GM23338 (cell line): ENCODE results near the gene DEUP1. TPM values are rescaled to one million over a fixed set of nuclear protein-coding genes. Genes with fewer than 3 reads are reported as not detected.

Experiments
- ATAC-seq: fragments of 200-7000 bp; cut with Tn5 transposase; 3 replicates; pipeline ENCODE4 v1.9.1; 2020
- DNase-seq: peaks from one replicate; pipeline ENCODE4 v3.0.0-alpha.2; 2015; ENCODE audit warnings: low spot score
- H2AFZ ChIP-seq: fragments of 200-600 bp; sonication (generic); 2 replicates; pipeline ENCODE4 v1.8.0; 2016; ENCODE audit warnings: antibody characterized with exemption, mild to moderate bottlenecking, moderate library complexity
- H3F3A ChIP-seq: fragments of 200-600 bp; sonication (generic); replicated peaks from 2 replicates; pipeline ENCODE4 v1.8.0; 2017; ENCODE audit warnings: antibody characterized with exemption, mixed run types, low read depth
- H3K27ac ChIP-seq: fragments of 200-600 bp; sonication (generic); 2 replicates; pipeline ENCODE4 v1.6.1; 2016; ENCODE audit warnings: low read depth
- H3K27me3 ChIP-seq: fragments of 200-600 bp; sonication (generic); 2 replicates; pipeline ENCODE4 v1.8.0; 2016; ENCODE audit warnings: mild to moderate bottlenecking, mixed run types, moderate library complexity; ENCODE audit not compliant: insufficient read depth
- H3K36me3 ChIP-seq: fragments of 200-600 bp; sonication (generic); 2 replicates; pipeline ENCODE4 v1.8.0; 2016; ENCODE audit warnings: mild to moderate bottlenecking; ENCODE audit not compliant: insufficient read depth
- H3K4me1 ChIP-seq: fragments of 200-600 bp; sonication (generic); 2 replicates; pipeline ENCODE4 v1.8.0; 2016; ENCODE audit warnings: mild to moderate bottlenecking, moderate library complexity; ENCODE audit not compliant: insufficient read depth
- H3K4me2 ChIP-seq: fragments of 200-600 bp; sonication (generic); 2 replicates; pipeline ENCODE4 v1.7.1; 2017; ENCODE audit warnings: mixed run types
- H3K4me3 ChIP-seq: fragments of 200-600 bp; sonication (generic); 2 replicates; pipeline ENCODE4 v1.6.1; 2016; ENCODE audit warnings: mixed run types
- H3K79me2 ChIP-seq: fragments of 200-600 bp; sonication (generic); replicated peaks from 2 replicates; pipeline ENCODE4 v1.8.0; 2017; ENCODE audit warnings: mild to moderate bottlenecking; ENCODE audit not compliant: insufficient read depth
- H3K9me2 ChIP-seq: fragments of 200-600 bp; sonication (generic); 2 replicates; pipeline ENCODE4 v1.8.0; 2017; ENCODE audit not compliant: insufficient read depth
- H4K20me1 ChIP-seq: fragments of 200-600 bp; sonication (generic); replicated peaks from 2 replicates; pipeline ENCODE4 v1.8.0; 2017; ENCODE audit warnings: mild to moderate bottlenecking; ENCODE audit not compliant: insufficient read depth
- H3K27ac Mint-ChIP-seq: 2 replicates; pipeline ENCODE4 v1.8.0; 2020; ENCODE audit warnings: inconsistent platforms, mild to moderate bottlenecking, moderate library complexity, mixed read lengths
- H3K27me3 Mint-ChIP-seq: 3 replicates; pipeline ENCODE4 v1.8.0; 2022; ENCODE audit warnings: low read depth, mild to moderate bottlenecking, moderate library complexity, mixed read lengths, inconsistent platforms; ENCODE audit not compliant: insufficient read depth, poor library complexity
- H3K36me3 Mint-ChIP-seq: 3 replicates; pipeline ENCODE4 v1.8.0; 2021; ENCODE audit warnings: low read depth, mild to moderate bottlenecking, inconsistent platforms, moderate library complexity, mixed read lengths
- H3K4me1 Mint-ChIP-seq: 3 replicates; pipeline ENCODE4 v1.8.0; 2020; ENCODE audit warnings: mild to moderate bottlenecking, inconsistent platforms, mixed read lengths
- H3K4me3 Mint-ChIP-seq: 3 replicates; pipeline ENCODE4 v1.8.0; 2021; ENCODE audit warnings: moderate library complexity, mild to moderate bottlenecking, inconsistent platforms, mixed read lengths
- H3K9me3 Mint-ChIP-seq: 3 replicates; pipeline ENCODE4 v1.8.0; 2020; ENCODE audit warnings: moderate library complexity, mild to moderate bottlenecking, inconsistent platforms, mixed read lengths
- CTCF ChIP-seq, 2 experiments: fragments of 200-600 bp in 1 of 2; sonication (generic) in 1 of 2; conservative IDR thresholded peaks; 2 replicates each; pipeline versions ENCODE4 v1.5.1 to v1.6.1; 2016 to 2017; ENCODE audit warnings: antibody characterized with exemption in 2 of 2, low read depth in 2 of 2, mild to moderate bottlenecking in 2 of 2, moderate library complexity in 1 of 2
- EZH2 ChIP-seq: fragments of 200-600 bp; sonication (generic); IDR thresholded peaks from one replicate; pipeline ENCODE4 v1.8.0; 2017; ENCODE audit warnings: antibody characterized with exemption, mild to moderate bottlenecking, low read depth; ENCODE audit not compliant: unreplicated experiment
- EZH2phosphoT487 ChIP-seq: fragments of 200-600 bp; sonication (generic); IDR thresholded peaks from one replicate; pipeline ENCODE4 v1.8.1; 2018; ENCODE audit warnings: antibody characterized with exemption; ENCODE audit not compliant: unreplicated experiment
- JUNB ChIP-seq: IDR thresholded peaks from one replicate; pipeline ENCODE4 v1.6.1; 2016; ENCODE audit warnings: antibody characterized with exemption; ENCODE audit not compliant: unreplicated experiment
- ZNF331 ChIP-seq: fragments of 250-450 bp; sonication (Bioruptor Pico); IDR thresholded peaks from 2 replicates; pipeline ENCODE4 v1.5.0; 2020; ENCODE audit warnings: low read depth, mild to moderate bottlenecking, moderate library complexity
- polyA plus RNA-seq: library from polyadenylated mRNA; unstranded; fragments of >200 nt; fragmentation: Nextera tagmentation; extraction: Ambion mirVana; gene quantifications from 2 replicates; pipeline ENCODE4 v1.2.1, GENCODE V29; 2016
- total RNA-seq: library from RNA; depleted of rRNA; stranded (reverse); fragments of >200 nt; shearing (Covaris generic); gene quantifications from 2 replicates; pipeline ENCODE4 v1.2.3, GENCODE V29; 2014
- TF ChIP-seq, protein P1 (sequence below): fragments of 250-450 bp; sonication (Bioruptor Pico); IDR thresholded peaks from 2 replicates; pipeline ENCODE4 v1.5.0; 2020; ENCODE audit warnings: mild to moderate bottlenecking, moderate library complexity
- TF ChIP-seq, protein P2 (sequence below): IDR thresholded peaks from one replicate; pipeline ENCODE4 v1.6.1; 2018; ENCODE audit warnings: antibody characterized with exemption; ENCODE audit not compliant: unreplicated experiment

The DEUP1 gene
- total and polyA plus RNA-seq, 2 experiments from 2014 or later, result 0.63 to 1.7 TPM

DNA sequence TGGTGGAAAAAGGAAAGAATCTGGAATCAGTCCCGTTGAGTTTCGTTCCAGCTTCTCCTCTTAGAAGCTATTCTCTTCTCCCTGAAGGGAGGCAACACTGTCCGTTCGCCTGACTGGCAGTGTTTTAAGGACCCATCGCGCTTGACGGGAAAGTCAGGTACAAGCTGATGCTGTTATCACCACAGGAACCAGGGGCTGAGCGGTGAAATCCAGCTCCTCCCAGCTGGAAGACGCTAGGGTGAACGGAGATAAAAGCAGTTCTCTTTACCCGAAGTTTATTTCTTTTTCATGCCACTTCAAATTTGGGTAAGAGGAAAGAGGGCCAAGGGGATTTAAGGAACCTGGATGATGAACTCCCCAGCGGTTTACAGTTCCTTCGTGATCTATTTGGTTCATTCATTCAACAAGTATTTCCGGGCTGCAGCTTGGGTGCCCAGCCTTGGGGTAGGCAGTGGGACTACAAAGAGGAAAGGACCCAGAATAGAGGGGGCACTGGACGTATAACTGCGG lies 551 bp upstream of the DEUP1 start (continued):
- TF ChIP-seq, protein P1, sequence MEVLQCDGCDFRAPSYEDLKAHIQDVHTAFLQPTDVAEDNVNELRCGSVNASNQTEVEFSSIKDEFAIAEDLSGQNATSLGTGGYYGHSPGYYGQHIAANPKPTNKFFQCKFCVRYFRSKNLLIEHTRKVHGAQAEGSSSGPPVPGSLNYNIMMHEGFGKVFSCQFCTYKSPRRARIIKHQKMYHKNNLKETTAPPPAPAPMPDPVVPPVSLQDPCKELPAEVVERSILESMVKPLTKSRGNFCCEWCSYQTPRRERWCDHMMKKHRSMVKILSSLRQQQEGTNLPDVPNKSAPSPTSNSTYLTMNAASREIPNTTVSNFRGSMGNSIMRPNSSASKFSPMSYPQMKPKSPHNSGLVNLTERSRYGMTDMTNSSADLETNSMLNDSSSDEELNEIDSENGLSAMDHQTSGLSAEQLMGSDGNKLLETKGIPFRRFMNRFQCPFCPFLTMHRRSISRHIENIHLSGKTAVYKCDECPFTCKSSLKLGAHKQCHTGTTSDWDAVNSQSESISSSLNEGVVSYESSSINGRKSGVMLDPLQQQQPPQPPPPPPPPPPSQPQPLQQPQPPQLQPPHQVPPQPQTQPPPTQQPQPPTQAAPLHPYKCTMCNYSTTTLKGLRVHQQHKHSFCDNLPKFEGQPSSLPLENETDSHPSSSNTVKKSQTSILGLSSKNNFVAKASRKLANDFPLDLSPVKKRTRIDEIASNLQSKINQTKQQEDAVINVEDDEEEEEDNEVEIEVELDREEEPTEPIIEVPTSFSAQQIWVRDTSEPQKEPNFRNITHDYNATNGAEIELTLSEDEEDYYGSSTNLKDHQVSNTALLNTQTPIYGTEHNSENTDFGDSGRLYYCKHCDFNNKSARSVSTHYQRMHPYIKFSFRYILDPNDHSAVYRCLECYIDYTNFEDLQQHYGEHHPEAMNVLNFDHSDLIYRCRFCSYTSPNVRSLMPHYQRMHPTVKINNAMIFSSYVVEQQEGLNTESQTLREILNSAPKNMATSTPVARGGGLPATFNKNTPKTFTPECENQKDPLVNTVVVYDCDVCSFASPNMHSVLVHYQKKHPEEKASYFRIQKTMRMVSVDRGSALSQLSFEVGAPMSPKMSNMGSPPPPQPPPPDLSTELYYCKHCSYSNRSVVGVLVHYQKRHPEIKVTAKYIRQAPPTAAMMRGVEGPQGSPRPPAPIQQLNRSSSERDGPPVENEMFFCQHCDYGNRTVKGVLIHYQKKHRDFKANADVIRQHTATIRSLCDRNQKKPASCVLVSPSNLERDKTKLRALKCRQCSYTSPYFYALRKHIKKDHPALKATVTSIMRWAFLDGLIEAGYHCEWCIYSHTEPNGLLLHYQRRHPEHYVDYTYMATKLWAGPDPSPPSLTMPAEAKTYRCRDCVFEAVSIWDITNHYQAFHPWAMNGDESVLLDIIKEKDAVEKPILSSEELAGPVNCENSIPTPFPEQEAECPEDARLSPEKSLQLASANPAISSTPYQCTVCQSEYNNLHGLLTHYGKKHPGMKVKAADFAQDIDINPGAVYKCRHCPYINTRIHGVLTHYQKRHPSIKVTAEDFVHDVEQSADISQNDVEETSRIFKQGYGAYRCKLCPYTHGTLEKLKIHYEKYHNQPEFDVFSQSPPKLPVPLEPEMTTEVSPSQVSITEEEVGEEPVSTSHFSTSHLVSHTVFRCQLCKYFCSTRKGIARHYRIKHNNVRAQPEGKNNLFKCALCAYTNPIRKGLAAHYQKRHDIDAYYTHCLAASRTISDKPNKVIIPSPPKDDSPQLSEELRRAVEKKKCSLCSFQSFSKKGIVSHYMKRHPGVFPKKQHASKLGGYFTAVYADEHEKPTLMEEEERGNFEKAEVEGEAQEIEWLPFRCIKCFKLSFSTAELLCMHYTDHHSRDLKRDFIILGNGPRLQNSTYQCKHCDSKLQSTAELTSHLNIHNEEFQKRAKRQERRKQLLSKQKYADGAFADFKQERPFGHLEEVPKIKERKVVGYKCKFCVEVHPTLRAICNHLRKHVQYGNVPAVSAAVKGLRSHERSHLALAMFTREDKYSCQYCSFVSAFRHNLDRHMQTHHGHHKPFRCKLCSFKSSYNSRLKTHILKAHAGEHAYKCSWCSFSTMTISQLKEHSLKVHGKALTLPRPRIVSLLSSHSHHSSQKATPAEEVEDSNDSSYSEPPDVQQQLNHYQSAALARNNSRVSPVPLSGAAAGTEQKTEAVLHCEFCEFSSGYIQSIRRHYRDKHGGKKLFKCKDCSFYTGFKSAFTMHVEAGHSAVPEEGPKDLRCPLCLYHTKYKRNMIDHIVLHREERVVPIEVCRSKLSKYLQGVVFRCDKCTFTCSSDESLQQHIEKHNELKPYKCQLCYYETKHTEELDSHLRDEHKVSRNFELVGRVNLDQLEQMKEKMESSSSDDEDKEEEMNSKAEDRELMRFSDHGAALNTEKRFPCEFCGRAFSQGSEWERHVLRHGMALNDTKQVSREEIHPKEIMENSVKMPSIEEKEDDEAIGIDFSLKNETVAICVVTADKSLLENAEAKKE, result no peak

DNA sequence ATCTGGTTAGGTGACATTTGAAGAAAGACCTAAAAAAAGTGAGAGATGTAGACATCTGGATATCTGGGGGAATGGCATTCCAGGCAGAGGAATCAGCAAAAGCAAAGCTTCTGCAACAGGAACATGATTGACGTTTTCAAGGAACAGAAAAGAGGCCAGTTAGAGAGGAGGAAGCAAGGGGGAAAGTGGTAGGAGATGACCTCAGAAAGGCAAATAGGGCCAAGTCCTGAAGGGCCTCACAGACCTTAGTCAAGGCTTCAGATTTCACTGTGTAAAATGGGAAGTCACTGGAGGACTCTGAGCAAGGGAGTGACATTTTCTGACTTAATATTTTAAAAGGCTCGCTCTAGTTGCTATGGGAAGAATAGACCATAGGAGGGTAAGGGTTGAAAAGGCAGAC lies 9.7 kb downstream of the DEUP1 start:
- H3K27ac ChIP-seq, result no peak overlapping the region
- Mint-ChIP-seq H3K27me3 (no peaks in the 10 kb centered on the region), H3K36me3 (no peaks in the 10 kb centered on the region), H3K9me3 (no peaks in the 10 kb centered on the region), H3K27ac (no peak overlapping the region), H3K4me3 (no peak overlapping the region), H3K4me1 (peaks cover 2% of the 10 kb centered on the region; the same call in 1 of the 3 replicates)
- no peaks in the 10 kb centered on the region for H3K4me1 ChIP-seq
- H2AFZ ChIP-seq, result no peak overlapping the region
- H3K9me2 ChIP-seq, result no peaks in the 10 kb centered on the region
- no peaks in the 10 kb centered on the region for H4K20me1 ChIP-seq
- no peak overlapping the region for H3K4me2 ChIP-seq
- H3F3A ChIP-seq, result no peaks in the 10 kb centered on the region
- no peak for DNase-seq
- no peaks in the 10 kb centered on the region for H3K36me3 ChIP-seq
- no peak for ATAC-seq
- no peak for TF ChIP-seq EZH2
- no peaks in the 10 kb centered on the region for H3K27me3 ChIP-seq
- H3K79me2 ChIP-seq, result no peaks in the 10 kb centered on the region
- H3K4me3 ChIP-seq, result no peak overlapping the region

GRCh38 chr11:93344855-93345333 lies 14.4 kb downstream of the DEUP1 start:
- H3K27ac Mint-ChIP-seq, result no peak overlapping the region
- peaks cover 24% of the 10 kb centered on the region for H3K4me1 Mint-ChIP-seq
- H3K79me2 ChIP-seq, result no peaks in the 10 kb centered on the region
- no peaks in the 10 kb centered on the region for H3K36me3 ChIP-seq
- ATAC-seq (no peak), DNase-seq (no peak)
- H2AFZ ChIP-seq, result no peak overlapping the region
- H4K20me1 ChIP-seq, result no peaks in the 10 kb centered on the region
- no peak overlapping the region for H3K4me2 ChIP-seq
- no peaks in the 10 kb centered on the region for H3K9me2 ChIP-seq
- peaks cover 24% of the 10 kb centered on the region for H3K4me1 ChIP-seq
- H3K27ac ChIP-seq, result no peak overlapping the region
- H3K27me3 ChIP-seq, result no peaks in the 10 kb centered on the region
- H3K9me3 Mint-ChIP-seq, result no peaks in the 10 kb centered on the region
- H3K27me3 Mint-ChIP-seq, result no peaks in the 10 kb centered on the region
- H3K36me3 Mint-ChIP-seq, result peaks cover 4% of the 10 kb centered on the region
- no peaks in the 10 kb centered on the region for H3F3A ChIP-seq
- no peak overlapping the region for H3K4me3 ChIP-seq
- H3K4me3 Mint-ChIP-seq, result no peak overlapping the region
- TF ChIP-seq EZH2 (no peak), EZH2phosphoT487 (no peak), JUNB (no peak), CTCF (conservative IDR thresholded peaks at IDR 0.05; ENCODE audit: low read depth in 2 of 2) (no peak), ZNF331 (CRISPR knock-in tag) (no peak)
- TF ChIP-seq, protein P2, sequence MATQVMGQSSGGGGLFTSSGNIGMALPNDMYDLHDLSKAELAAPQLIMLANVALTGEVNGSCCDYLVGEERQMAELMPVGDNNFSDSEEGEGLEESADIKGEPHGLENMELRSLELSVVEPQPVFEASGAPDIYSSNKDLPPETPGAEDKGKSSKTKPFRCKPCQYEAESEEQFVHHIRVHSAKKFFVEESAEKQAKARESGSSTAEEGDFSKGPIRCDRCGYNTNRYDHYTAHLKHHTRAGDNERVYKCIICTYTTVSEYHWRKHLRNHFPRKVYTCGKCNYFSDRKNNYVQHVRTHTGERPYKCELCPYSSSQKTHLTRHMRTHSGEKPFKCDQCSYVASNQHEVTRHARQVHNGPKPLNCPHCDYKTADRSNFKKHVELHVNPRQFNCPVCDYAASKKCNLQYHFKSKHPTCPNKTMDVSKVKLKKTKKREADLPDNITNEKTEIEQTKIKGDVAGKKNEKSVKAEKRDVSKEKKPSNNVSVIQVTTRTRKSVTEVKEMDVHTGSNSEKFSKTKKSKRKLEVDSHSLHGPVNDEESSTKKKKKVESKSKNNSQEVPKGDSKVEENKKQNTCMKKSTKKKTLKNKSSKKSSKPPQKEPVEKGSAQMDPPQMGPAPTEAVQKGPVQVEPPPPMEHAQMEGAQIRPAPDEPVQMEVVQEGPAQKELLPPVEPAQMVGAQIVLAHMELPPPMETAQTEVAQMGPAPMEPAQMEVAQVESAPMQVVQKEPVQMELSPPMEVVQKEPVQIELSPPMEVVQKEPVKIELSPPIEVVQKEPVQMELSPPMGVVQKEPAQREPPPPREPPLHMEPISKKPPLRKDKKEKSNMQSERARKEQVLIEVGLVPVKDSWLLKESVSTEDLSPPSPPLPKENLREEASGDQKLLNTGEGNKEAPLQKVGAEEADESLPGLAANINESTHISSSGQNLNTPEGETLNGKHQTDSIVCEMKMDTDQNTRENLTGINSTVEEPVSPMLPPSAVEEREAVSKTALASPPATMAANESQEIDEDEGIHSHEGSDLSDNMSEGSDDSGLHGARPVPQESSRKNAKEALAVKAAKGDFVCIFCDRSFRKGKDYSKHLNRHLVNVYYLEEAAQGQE, result no peak
